Astrocyte (in vitro differentiated cells and primary cell): ENCODE results near the gene OSTM1.

ENCODE experiments used
- EZH2 ChIP-seq: IDR thresholded peaks from 2 replicates; pipeline ENCODE4 v1.6.1; 2012; ENCODE audit warnings: mild to moderate bottlenecking, low read length, inconsistent platforms; ENCODE audit not compliant: insufficient read depth
- TF ChIP-seq, protein P1 (sequence below): IDR thresholded peaks from 2 replicates; pipeline ENCODE4 v1.5.1; 2011; ENCODE audit warnings: low read depth, mild to moderate bottlenecking, inconsistent platforms, low read length, moderate library complexity; ENCODE audit not compliant: insufficient read depth

DNA sequence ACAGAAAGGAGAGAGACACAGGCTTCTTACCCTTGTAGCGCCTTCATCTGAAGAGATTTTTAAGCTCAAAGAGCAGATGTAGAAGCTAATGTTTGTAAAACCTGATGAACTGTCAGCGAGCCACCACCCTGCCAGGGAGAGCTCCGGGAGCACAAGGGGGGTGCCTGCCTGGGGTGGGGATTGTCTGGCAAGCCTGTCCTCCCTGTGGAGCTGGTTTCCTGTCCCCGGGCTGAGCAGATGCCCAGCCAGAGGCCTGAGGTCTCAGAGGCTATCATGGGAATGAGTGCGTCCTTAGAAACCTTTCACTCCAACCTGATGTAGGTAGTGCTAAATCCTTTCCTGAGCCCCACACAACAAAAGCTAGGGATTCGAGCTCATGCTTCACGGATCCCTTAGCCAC is 49.4 kb upstream of the OSTM1 start:
- TF ChIP-seq, protein P1, sequence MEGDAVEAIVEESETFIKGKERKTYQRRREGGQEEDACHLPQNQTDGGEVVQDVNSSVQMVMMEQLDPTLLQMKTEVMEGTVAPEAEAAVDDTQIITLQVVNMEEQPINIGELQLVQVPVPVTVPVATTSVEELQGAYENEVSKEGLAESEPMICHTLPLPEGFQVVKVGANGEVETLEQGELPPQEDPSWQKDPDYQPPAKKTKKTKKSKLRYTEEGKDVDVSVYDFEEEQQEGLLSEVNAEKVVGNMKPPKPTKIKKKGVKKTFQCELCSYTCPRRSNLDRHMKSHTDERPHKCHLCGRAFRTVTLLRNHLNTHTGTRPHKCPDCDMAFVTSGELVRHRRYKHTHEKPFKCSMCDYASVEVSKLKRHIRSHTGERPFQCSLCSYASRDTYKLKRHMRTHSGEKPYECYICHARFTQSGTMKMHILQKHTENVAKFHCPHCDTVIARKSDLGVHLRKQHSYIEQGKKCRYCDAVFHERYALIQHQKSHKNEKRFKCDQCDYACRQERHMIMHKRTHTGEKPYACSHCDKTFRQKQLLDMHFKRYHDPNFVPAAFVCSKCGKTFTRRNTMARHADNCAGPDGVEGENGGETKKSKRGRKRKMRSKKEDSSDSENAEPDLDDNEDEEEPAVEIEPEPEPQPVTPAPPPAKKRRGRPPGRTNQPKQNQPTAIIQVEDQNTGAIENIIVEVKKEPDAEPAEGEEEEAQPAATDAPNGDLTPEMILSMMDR = no peak
- TF ChIP-seq EZH2 = no peak
